Hepatocyte (in vitro differentiated cells): ENCODE measurements around the gene PTPRK.

Experiments used
- EZH2 ChIP-seq: fragments of 200-600 bp; sonication (generic); IDR thresholded peaks from 2 replicates; pipeline ENCODE4 v1.6.1; 2016; ENCODE audit warnings: antibody characterized with exemption, mild to moderate bottlenecking, borderline replicate concordance
- EZH2phosphoT487 ChIP-seq: fragments of 200-600 bp; sonication (generic); IDR thresholded peaks from one replicate; pipeline ENCODE4 v1.6.1; 2018; ENCODE audit warnings: antibody characterized with exemption, mild to moderate bottlenecking, low read depth, moderate library complexity; ENCODE audit not compliant: unreplicated experiment, severe bottlenecking
- TF ChIP-seq, protein P1 (sequence below): fragments of 200-600 bp; sonication (generic); IDR thresholded peaks from 2 replicates; pipeline ENCODE4 v1.5.1; 2016; ENCODE audit warnings: antibody characterized with exemption, mild to moderate bottlenecking; ENCODE audit not compliant: poor library complexity

DNA sequence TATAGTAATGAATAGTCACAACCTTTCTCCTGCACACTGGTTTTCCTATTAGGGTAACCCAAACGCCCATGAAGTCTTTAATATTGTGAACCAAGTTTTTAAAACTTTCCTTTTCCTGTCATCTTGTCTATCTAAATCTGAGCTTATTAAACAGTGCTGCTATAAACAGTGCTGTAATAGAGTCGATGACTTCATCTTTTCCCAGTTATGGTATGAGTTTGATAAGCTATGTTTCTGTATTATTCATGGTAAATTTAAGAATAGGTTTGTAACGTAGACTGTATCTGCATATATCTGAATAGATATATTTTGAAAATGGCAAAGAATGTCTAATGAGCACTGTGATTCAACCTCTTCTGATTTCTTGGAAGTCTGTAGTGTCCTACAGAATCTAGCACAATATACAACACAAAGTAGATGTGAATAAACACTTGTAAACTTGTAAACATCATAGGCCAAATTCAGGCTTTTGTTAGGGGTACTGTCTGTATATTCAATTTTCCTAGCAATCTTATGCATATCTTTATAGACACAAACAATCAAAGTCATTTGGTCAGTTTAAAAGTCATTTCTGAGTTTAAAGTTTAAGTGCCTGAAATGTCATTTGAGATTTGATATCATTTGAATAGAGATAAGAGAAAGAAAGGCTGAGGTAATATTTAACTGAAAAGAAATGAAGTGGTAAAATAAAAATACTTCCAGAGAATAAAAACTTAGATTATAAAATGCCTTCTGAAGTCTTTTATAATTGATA is 155.5 kb downstream of the PTPRK start:
- TF ChIP-seq, protein P1, sequence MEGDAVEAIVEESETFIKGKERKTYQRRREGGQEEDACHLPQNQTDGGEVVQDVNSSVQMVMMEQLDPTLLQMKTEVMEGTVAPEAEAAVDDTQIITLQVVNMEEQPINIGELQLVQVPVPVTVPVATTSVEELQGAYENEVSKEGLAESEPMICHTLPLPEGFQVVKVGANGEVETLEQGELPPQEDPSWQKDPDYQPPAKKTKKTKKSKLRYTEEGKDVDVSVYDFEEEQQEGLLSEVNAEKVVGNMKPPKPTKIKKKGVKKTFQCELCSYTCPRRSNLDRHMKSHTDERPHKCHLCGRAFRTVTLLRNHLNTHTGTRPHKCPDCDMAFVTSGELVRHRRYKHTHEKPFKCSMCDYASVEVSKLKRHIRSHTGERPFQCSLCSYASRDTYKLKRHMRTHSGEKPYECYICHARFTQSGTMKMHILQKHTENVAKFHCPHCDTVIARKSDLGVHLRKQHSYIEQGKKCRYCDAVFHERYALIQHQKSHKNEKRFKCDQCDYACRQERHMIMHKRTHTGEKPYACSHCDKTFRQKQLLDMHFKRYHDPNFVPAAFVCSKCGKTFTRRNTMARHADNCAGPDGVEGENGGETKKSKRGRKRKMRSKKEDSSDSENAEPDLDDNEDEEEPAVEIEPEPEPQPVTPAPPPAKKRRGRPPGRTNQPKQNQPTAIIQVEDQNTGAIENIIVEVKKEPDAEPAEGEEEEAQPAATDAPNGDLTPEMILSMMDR: no peak
- no peak for TF ChIP-seq EZH2
- TF ChIP-seq EZH2phosphoT487: no peak
